HepG2 (cell line): ENCODE data around the gene NMU. TPM values are rescaled to one million over a fixed set of nuclear protein-coding genes. Genes with fewer than 3 reads are reported as not detected.

Experiments
- HES4 ChIP-seq: sonication (generic); formaldehyde crosslinking; IDR thresholded peaks from 2 replicates; pipeline ENCODE4 v1.9.0; 2021; ENCODE audit warnings: mild to moderate bottlenecking, missing genetic modification reagents, borderline replicate concordance
- PAX8 ChIP-seq: sonication (generic); formaldehyde crosslinking; IDR thresholded peaks from 2 replicates; pipeline ENCODE4 v1.8.0; 2022; ENCODE audit warnings: mild to moderate bottlenecking, missing genetic modification reagents, borderline replicate concordance
- RAD21 ChIP-seq: fragments of 450-650 bp; formaldehyde crosslinking; IDR thresholded peaks from 2 replicates; pipeline ENCODE4 v1.5.0; 2020; ENCODE audit warnings: mild to moderate bottlenecking
- RBFOX2 ChIP-seq: fragments of 200-400 bp; formaldehyde crosslinking; IDR thresholded peaks from 2 replicates; pipeline ENCODE4 v1.6.1; 2017; ENCODE audit warnings: low read depth, mild to moderate bottlenecking, low read length
- ZBTB10 ChIP-seq: sonication (generic); formaldehyde crosslinking; IDR thresholded peaks from 2 replicates; pipeline ENCODE4 v1.4.0; 2020; ENCODE audit warnings: missing genetic modification reagents, borderline replicate concordance
- ZHX2 ChIP-seq, 2 experiments: sonication (generic) in 1 of 2; formaldehyde crosslinking in 1 of 2; IDR thresholded peaks; 2 replicates each; pipeline versions ENCODE4 v1.6.1 to v1.9.0; 2014 to 2022; ENCODE audit warnings: antibody characterized with exemption in 1 of 2, borderline replicate concordance in 1 of 2, inconsistent platforms in 1 of 2, low read depth in 1 of 2, missing genetic modification reagents in 1 of 2
- ZMAT3 ChIP-seq: sonication (generic); formaldehyde crosslinking; conservative IDR thresholded peaks from 2 replicates; pipeline ENCODE4 v1.7.0; 2021; ENCODE audit warnings: missing genetic modification reagents
- polyA plus RNA-seq, 8 experiments: library from polyadenylated mRNA; depleted of rRNA in 3 of 8; stranded (reverse) in 7 of 8; unstranded in 1 of 8; fragments of >200 nt; fragmentation: Illumina TruSeq in 4 of 8; extraction: Trizol in 4 of 8; gene quantifications; 2 replicates each; pipeline versions ENCODE4 v1.2.1 to v1.2.3, GENCODE V29; 2011 to 2016; ENCODE audit warnings: low read depth in 4 of 8, missing spikeins in 1 of 8, mixed read lengths in 1 of 8; ENCODE audit not compliant: insufficient read depth in 1 of 8
- total RNA-seq, 5 experiments: library from RNA; depleted of rRNA; stranded (reverse); fragments of >200 nt; fragmentation: Illumina TruSeq; extraction: Trizol; gene quantifications; 2 replicates each; pipeline ENCODE4 v1.2.3, GENCODE V29; 2016; ENCODE audit warnings: low read depth in 1 of 5
- TF ChIP-seq, protein P1 (sequence below): sonication (generic); formaldehyde crosslinking; IDR thresholded peaks from 2 replicates; pipeline ENCODE4 v1.5.1; 2020; ENCODE audit warnings: missing genetic modification reagents, mild to moderate bottlenecking, borderline replicate concordance
- TF ChIP-seq, protein P2 (sequence below): sonication (generic); formaldehyde crosslinking; IDR thresholded peaks from 2 replicates; pipeline ENCODE4 v1.5.0; 2020; ENCODE audit warnings: missing genetic modification reagents, mild to moderate bottlenecking, borderline replicate concordance
- TF ChIP-seq, protein P3 (sequence below): sonication (generic); formaldehyde crosslinking; IDR thresholded peaks from 2 replicates; pipeline ENCODE4 v1.4.0; 2020; ENCODE audit warnings: missing genetic modification reagents, low read depth, mild to moderate bottlenecking, borderline replicate concordance
- TF ChIP-seq, protein P4 (sequence below): sonication (generic); formaldehyde crosslinking; IDR thresholded peaks from 2 replicates; pipeline ENCODE4 v1.4.0; 2020; ENCODE audit warnings: missing genetic modification reagents

NMU gene
- total and polyA plus RNA-seq, 2 of the 13 experiments (the other 11 are each of a cell fraction or from before 2014, with no cell fraction given) = not detected

- TF ChIP-seq, protein P1, sequence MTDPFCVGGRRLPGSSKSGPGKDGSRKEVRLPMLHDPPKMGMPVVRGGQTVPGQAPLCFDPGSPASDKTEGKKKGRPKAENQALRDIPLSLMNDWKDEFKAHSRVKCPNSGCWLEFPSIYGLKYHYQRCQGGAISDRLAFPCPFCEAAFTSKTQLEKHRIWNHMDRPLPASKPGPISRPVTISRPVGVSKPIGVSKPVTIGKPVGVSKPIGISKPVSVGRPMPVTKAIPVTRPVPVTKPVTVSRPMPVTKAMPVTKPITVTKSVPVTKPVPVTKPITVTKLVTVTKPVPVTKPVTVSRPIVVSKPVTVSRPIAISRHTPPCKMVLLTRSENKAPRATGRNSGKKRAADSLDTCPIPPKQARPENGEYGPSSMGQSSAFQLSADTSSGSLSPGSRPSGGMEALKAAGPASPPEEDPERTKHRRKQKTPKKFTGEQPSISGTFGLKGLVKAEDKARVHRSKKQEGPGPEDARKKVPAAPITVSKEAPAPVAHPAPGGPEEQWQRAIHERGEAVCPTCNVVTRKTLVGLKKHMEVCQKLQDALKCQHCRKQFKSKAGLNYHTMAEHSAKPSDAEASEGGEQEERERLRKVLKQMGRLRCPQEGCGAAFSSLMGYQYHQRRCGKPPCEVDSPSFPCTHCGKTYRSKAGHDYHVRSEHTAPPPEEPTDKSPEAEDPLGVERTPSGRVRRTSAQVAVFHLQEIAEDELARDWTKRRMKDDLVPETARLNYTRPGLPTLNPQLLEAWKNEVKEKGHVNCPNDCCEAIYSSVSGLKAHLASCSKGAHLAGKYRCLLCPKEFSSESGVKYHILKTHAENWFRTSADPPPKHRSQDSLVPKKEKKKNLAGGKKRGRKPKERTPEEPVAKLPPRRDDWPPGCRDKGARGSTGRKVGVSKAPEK (CRISPR knock-in tag) = no peak
- TF ChIP-seq ZMAT3 = no peak; the same call in 1 of the 2 replicates
- TF ChIP-seq, protein P2, sequence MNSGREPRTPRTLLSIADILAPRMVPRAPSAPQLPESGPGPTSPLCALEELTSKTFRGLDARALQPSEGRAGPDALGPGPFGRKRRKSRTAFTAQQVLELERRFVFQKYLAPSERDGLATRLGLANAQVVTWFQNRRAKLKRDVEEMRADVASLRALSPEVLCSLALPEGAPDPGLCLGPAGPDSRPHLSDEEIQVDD (CRISPR knock-in tag) = 0 out of 2 replicates have a peak, but pooled peaks have one; percentile 56
- TF ChIP-seq, protein P3, sequence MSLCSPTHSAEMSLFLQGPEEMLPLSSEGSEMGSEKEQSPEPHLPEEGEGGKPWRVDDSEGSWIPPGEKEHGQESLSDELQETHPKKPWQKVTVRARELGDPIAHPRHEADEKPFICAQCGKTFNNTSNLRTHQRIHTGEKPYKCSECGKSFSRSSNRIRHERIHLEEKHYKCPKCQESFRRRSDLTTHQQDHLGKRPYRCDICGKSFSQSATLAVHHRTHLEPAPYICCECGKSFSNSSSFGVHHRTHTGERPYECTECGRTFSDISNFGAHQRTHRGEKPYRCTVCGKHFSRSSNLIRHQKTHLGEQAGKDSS (CRISPR knock-in tag) = 0 out of 2 replicates have a peak, but pooled peaks have one; percentile 39
- peak; percentile 65; the same call in 1 of the 2 replicates for TF ChIP-seq PAX8
- peak; percentile 62 for TF ChIP-seq ZBTB10 (CRISPR knock-in tag)
- TF ChIP-seq RBFOX2 = peak; percentile 79
- TF ChIP-seq HES4 = no peak
- TF ChIP-seq, protein P4, sequence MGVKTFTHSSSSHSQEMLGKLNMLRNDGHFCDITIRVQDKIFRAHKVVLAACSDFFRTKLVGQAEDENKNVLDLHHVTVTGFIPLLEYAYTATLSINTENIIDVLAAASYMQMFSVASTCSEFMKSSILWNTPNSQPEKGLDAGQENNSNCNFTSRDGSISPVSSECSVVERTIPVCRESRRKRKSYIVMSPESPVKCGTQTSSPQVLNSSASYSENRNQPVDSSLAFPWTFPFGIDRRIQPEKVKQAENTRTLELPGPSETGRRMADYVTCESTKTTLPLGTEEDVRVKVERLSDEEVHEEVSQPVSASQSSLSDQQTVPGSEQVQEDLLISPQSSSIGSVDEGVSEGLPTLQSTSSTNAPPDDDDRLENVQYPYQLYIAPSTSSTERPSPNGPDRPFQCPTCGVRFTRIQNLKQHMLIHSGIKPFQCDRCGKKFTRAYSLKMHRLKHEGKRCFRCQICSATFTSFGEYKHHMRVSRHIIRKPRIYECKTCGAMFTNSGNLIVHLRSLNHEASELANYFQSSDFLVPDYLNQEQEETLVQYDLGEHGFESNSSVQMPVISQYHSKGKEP = no peak
- TF ChIP-seq RAD21 (CRISPR knock-in tag) = peak; percentile 46; the same call in 1 of the 2 replicates
- TF ChIP-seq ZHX2 (IDR thresholded peaks at IDR 0.05; ENCODE audit: low read depth) = no peak
- no peak for TF ChIP-seq ZHX2 (CRISPR knock-in tag; IDR thresholded peaks at IDR 0.05; ENCODE audit: borderline replicate concordance)
These were observed 90.2 kb downstream of the NMU start (continued) for GRCh38 chr4:55545641-55546505.
